HG02981 (cell line): ENCODE results near the gene KIFC3.
"Not testable (repeated sequence)": the region's sequence is repeated elsewhere in the genome, so short reads cannot be mapped to it uniquely, and the experiment has no call there.

Experiments used
- ATAC-seq: cut with Tn5 transposase; IDR thresholded peaks from one replicate; pipeline ENCODE4 v1.9.1; 2021; ENCODE audit warnings: mild to moderate bottlenecking, moderate library complexity; ENCODE audit not compliant: unreplicated experiment

Gene KIFC3, protein sequence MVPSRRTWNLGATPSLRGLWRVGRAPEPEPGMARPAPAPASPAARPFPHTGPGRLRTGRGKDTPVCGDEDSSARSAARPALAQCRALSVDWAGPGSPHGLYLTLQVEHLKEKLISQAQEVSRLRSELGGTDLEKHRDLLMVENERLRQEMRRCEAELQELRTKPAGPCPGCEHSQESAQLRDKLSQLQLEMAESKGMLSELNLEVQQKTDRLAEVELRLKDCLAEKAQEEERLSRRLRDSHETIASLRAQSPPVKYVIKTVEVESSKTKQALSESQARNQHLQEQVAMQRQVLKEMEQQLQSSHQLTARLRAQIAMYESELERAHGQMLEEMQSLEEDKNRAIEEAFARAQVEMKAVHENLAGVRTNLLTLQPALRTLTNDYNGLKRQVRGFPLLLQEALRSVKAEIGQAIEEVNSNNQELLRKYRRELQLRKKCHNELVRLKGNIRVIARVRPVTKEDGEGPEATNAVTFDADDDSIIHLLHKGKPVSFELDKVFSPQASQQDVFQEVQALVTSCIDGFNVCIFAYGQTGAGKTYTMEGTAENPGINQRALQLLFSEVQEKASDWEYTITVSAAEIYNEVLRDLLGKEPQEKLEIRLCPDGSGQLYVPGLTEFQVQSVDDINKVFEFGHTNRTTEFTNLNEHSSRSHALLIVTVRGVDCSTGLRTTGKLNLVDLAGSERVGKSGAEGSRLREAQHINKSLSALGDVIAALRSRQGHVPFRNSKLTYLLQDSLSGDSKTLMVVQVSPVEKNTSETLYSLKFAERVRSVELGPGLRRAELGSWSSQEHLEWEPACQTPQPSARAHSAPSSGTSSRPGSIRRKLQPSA

DNA sequence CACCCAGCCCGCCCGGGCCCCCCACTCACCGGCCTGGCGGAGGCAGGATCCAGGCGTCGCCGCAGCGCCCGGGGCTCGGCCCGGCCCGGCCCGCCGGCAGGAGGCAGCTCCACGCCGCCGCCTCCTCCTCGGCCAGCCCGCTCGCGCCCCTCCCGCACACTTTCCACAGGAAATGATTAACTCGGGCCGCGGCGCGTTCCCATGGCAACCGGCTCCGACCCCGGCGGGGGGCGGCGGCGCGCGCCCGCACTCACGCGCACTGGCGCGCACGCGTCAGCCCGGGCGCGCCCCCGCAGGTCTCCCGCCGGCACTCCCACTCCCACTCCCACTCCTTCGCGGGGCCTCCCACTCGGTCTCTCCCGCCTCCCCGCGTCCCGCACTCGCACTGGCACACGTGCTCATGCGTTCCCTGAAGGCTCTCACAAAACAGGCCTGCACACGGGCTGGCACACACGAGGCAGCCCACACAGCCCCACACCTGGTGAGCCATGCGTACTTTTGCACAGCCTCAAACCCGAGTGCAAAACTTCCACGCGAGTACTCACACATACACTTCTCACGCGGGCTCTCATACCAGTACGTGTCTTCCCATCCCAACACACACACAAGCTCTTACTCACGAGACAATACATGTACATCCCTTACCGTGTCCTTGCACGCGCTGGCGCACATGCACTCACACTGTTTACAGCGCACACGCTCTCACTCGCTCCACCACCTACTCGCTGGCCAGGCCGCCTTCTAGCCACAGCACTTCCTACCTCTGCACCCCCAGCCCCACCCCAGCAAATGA lies at the start of gene KIFC3:
KIFC3 (minus strand) TSS at position 151 of the 793 bp plus-strand sequence. CDS start 4,248 bp downstream, outside the sequence.
- no peak for ATAC-seq

DNA sequence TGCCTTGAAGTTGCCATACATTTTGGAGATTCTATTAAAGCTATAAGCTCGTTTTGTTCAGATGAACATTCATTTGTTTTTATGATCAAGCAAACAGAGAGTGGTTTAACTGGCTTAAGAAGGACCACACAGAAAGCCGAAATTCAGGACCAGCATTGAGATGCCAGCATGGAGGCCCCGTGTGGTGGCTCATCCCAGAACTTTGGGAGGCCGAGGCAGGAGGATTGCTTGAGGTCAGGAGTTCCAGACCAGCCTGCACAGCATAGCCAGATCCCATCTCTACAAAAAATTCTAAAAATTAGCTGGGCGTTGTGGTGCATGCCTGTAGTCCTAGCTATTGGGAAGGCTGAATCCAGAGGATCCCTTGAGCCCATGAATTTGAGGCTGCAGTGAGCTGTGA lies 45.9 kb upstream of the KIFC3 start:
- no peak for ATAC-seq

DNA sequence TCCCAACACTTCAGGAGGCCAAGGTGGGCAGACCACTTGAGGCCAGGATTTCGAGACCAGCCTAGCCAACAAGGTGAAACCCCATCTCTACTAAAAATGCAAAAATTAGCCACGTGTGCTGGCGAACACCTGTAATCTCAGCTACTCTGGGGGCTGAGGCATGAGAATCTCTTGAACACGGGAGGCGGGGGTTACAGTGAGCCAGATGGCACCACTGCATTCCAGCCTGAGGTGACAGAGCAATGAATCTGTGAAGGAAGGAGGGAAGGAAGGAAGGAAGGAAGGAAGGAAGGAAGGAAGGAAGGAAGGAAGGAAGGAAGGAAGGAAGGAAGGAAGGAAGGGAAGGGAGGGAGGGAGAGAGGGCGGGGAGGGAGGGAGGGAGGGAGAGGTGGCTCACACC lies 44.6 kb upstream of the KIFC3 start:
- not testable (repeated sequence) for ATAC-seq

DNA sequence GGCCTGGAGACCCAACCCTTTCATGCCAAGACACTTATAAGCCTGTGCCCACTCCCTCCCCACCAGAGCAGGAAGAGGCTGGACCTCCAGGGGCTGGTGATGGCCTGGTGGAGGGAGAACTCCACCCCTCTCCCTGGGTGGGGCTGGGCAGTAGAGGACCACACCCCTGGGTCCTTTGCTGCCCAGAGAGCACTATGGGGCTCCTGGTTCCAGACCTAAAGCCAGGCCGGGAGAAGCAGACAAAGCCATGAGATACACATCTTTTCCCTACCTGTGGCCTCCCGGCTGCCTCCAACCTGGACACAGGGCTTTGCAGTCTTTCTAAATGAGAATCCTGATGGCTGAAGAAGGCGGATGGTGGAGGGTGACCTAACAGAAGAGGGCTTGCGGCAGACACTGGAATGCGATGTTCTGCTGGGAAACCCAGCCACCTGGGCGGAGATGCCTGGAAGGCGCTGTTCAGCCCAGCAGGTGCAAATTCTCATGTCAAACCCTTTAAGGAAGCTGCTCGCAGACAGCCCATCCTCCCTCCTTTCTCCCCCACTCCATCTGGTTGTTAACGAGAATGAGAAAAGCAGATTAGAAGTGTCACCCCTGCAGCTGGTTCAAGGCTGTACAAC lies 43.9 kb upstream of the KIFC3 start:
- ATAC-seq, result no peak

DNA sequence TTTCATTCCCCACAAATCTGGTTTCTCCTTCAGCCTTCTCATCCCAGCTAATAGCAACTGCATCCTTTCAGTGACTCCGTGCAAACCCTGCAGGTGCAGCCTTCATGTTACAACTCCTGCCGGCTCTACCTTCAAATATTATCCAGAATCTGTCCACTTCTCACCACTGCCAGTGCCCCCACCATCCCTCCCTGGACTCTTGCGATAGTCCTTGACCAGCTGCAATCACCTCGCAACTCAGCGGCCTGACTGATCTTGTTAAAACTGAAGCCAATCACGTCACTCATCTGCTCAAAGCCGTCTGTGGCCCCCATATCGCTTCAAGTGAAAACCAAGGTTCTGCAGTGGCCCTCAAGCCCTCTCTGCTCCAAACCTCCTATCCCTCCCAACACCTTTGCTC lies 42.8 kb upstream of the KIFC3 start:
- no peak for ATAC-seq

DNA sequence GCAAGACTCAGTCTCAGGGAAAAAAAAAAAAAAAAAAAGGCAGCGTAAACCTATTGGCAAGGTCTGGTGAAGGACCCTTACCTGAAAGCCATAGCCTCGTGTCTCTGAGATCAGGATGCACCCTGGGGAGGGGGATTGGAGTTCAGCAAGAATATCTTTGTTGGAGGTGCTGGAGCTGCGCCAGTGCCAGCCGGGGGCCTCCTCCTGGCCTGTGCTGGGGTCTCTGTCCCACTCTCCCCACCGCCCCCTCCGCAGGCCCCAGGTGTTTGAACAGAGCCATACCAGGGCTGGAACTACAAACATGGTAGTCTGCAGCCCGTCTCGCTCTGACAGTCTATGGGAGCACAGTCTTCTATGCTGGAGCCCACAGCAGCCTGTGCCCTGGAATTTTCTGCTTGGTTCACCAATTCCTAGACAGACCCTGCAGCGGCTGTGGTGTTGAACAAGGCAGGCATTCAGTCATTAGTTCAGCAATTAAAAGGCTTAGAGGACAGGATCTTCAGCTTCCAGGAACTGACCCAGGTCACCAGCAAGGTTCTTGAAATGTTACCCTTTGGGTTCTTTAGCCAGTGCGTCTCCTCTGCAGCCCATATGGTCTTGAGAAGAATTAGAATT lies 42.2 kb upstream of the KIFC3 start:
- no peak for ATAC-seq

DNA sequence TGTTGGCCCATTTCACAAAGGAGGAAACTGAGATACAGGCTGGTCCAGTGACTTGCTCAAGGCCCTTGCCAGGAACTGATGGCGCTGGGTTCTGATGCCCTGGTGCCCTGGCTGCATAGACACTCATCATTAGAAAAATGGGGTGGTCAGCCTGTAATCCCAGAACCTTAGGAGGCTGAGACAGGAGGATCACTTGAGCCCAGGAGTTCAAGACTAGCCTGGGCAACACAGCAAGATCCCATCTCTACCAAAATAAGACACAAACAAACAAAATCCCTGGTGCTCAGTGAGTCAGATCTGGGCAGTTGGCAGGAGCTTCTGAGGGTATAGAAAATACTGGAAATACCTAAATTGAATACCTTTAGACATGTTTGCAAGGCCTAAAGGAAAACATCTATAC lies 41.1 kb upstream of the KIFC3 start:
- no peak for ATAC-seq

DNA sequence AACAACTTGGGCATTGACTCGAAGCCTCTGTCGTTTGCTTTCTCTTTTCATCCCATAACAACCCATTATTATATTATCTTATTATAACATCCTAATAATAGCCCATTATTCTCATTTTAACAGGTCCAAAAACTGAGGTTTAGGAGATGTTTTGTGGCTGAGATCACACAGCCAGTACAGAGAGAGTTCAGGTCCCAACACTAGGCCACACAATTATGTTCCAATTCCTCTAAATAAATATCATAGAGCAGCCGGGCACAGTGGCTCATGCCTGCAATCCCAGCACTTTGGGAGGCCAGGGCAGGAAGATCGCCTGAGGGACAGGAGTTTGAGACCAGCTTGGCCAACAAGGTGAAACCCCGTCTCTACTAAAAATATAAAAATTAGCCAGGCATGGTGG lies 40.3 kb upstream of the KIFC3 start:
- ATAC-seq, result no peak

DNA sequence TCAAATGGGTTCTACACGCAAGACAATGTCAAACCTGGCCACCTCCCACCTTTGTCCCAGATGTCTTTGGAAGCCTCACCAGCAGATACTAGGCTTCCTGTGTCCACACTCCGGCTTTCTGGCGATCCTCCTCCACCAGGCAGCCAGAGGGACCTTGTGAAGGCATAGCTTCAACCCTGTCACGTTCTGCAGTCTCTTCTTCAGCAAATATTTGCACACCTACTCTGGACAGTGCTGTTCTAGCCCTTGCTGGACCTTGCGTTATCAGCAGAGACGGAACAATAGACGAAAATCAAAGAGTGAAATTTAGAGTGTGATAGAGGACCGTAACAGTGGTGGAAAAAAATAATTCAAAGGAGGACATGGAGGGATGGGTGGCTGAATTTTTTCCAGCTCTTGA lies 38.5 kb upstream of the KIFC3 start:
- ATAC-seq, result no peak

DNA sequence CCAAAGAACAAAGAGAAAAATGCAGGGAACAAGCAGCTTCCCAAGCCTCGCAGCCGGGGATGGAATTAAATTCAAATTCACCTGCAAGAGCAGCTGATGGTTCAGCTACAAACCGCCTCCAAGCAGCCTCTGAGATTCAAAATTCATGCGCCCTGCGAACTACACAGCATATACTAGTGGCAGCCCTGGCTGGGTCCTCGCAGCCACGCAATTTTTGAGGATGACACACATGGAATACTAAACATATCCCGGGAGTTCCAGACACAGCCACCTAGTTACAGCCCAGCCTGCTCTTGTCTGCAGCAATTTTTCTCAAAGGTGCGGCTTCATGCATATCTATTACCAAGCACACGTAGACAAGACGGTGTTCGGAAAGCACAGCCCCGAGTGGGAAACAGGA lies 35.9 kb upstream of the KIFC3 start:
- no peak for ATAC-seq

DNA sequence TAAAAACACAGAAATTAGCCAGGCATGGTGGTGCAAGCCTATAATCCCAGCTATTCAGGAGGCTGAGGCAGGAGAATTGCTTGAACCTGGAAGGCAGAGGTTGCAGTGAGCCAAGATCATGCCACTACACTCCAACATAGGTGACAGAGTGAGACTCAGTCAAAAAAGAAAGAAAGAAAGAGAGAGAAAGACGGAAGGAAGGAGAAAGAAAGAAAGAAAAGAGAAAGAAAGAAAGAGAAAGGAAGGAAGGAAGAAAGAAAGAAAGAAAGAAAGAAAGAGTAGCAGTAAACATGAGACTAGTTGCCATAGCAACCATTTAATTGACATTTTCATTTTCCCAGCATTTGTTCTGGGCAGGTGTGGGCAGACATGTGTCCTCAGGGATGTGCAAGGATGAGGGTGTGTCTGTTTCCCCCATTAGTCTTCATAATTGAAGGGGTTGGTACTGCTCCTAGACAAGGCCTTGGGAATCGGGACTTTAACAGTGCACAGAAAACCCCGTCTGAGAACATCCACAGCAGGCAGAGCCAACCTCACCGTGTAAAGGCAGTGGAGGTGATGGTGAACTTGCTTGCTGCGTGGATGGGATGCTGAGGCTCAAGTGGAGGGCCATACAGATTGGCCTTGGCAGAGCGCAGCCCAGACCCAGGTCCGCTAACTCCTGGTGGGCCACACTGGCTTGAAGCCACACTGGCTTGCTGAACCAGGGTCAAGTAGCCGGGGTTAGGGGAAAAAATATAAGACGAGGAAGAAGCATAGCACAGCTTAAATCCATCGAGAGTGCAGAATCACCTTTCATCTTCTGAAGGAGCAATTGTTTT lies 35.2 kb upstream of the KIFC3 start:
- no peak for ATAC-seq

DNA sequence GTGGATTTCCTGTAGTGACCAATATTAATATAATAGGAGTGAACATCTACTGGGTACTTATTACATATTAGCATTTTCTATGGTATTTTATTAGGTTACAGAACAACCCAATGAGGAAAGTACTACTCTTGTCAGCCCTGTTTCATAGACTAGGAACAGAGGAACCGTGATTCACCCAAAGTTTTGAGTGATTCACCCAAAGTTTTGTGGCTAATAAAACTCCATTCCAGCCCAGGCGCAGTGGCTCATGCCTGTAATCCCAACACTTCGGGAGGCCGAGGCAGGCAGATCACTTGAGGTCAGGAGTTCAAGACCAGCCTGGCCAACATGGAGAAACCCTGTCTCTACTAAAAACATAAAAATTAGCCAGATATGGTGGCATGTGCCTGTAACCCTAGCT lies 33.1 kb upstream of the KIFC3 start:
- not testable (repeated sequence) for ATAC-seq

DNA sequence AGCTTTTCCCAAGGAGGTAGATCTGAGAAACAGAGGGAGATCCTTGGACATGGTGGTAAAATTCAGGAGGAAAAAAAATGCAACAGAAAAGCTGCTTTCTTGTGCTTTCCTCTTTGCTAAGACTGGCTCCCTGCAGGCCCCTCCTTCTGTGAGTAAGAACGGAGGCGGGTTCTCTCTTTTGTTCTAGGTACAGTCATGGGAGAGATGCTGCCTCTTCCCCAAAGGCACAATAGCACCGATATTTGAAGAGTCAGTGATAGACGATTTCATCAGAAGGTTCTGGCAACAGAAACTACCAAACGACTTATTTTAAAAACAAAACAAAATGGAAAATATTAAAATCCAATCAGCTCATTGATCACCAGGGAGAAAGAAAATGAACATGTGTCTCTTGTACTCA lies 32.6 kb upstream of the KIFC3 start:
- ATAC-seq, result no peak

DNA sequence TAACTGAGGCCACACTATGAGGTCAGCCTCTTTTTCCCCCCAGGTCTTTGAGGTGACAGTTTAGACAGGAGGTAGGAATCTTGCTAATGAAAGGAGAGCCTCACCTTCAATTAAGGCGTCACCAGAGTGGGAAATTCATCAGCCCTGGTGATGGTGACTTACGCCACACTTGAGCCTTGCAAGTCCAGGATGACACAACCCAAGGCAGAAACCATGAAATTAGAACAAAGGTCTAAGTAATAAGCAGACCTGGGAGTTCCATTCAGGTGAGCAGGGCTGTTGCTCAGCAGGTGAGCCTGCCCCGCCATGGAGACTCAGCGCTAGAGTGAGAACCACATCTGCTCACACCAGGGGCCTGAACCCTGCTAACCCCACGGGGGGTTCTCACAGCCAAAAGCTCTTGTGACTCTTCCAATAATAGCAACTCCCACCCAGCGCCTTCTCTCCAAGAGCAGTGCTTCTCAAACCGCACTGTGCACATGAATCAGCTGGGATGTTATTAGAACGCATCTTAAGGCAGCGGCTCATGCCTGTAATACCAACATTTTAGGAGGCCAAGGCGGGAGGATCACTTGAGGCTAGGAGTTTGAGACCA lies 28.7 kb upstream of the KIFC3 start:
- ATAC-seq, result no peak

DNA sequence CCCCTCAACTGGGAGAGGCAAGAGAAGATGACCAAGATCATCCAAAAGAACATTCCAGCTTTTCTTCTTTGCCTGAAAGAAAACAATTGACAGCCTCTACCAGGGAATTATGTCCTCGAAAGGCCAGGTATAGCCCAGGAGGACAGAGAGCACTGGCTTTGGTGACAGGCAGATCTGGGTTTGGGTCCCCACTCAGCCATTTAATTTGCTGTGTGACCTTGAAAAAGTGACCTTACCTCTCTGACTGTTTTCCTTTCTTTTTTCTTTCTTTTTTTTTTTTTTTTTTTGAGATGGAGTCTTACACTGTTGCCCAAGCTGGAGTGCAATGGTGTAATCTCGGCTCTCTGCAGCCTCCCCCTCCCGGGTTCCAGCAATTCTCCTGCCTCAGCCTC lies 27.7 kb upstream of the KIFC3 start:
- ATAC-seq, result no peak

DNA sequence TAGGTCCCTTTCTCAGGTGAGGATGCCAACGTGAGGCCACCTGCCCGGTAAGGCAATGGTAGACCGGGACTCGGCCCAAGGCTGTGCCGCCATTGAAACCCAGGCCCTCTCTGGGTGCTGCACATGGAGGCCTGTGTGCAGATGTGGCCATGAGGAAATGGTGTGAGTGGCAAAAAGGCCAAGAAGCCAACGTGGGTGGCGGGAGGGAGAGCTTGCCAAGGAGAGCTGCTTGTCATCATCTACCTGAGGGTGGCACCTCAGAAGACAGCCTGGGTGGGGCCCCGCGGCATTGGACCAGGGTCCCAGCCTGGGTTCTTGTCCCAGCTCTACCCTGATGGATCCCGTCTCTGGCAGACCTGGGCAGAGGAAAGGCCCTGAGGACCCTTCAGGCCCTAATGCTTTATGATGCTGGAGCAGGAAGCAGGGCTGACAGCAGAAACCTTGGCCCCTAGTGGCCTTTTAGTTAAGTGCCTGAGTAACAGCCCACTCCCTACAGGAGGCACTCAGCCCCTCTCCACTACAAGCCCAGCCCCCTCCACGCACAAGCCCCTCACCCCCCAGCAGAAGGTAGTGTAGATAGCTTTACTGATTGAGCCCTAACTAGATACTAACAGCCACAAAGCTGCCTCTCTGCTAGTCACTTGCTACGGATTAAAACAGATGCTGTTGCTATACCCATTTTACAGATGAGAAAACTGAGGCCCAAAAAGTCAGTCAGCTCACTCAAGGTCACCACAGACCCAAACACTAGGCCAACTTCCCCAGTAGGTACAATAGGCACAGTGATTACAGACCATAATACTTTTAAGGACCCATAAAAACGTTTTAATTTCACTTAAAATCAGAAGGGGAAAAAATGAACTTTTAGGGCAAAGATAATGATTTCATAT lies 26.2 kb upstream of the KIFC3 start:
- no peak for ATAC-seq

DNA sequence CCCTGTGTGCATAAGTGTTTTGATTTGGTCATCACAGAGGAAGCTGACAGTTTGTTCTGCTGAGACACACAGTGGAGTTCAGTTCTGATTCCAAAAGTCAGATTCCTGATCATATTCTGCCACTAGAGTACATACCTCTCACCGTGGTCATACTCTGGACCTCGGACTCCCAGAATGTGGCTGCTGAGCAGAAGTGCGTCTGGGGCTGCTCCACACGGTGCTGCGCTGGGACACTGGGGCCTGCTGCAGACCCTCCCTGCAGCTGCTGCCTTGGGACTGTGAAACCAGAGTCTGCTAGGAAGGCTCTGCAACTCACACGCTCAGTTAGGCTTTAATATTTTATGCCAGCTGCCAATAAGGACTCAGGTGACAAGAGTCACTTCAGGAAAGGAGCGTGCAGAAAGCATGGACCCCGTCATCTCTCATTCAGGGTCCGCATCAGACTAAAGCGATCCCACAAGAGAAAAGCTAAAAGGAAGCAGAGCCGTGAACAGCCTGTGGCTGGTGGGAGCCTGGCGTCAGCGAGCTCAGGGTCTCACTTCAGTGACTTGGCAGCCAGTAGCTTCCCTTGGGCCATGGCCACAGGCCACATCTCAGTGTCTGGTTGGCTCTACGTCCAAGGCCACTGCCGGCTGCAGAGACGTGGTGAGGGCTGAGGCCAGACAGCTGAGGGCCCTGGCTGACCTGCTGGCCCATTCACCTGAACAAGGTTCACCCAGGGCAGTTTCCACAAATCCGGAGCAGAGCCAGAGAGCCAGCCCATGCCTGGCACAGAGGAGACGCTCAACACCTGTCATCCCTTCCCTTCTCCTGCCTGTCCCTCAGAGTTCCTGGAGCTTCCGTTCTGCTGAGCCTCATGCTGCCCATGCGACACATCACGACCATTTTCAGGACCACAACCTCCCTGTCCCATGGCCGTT lies 24.7 kb upstream of the KIFC3 start:
- no peak for ATAC-seq
